Pons (tissue), 1 donor: Measurements from ENCODE around the gene HSPA6.
A peak's percentile ranks its signal among the peaks of the same experiment; 100 is the strongest.
"Not testable (repeated sequence)": the region's sequence is repeated elsewhere in the genome, so short reads cannot be mapped to it uniquely, and the experiment has no call there.

Experiments used
- DNase-seq: peaks from one replicate; pipeline ENCODE4 v3.0.0-alpha.2; 2016; ENCODE audit warnings: low spot score

Gene HSPA6

DNA sequence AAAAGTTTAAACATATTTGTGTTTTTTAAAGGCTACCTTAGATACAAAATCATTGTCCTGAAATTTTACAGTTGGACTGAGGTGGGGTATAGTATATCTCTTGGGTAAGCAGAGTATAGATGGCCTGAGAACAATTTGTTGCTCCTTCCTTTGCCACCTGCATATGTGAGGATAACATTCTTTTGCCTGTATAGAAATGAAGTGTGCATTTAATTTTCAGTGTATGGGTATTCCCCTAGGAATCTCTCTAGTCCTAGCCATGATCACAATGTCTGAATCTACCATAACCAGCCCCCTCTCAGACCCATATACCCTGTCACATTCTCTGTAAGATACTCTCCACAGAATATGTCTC lies 21.0 kb upstream of the HSPA6 start:
- no peak for DNase-seq

- peak; percentile 37 for DNase-seq
Measured at GRCh38 chr1:161505686-161506085, 18.7 kb upstream of the HSPA6 start.

DNA sequence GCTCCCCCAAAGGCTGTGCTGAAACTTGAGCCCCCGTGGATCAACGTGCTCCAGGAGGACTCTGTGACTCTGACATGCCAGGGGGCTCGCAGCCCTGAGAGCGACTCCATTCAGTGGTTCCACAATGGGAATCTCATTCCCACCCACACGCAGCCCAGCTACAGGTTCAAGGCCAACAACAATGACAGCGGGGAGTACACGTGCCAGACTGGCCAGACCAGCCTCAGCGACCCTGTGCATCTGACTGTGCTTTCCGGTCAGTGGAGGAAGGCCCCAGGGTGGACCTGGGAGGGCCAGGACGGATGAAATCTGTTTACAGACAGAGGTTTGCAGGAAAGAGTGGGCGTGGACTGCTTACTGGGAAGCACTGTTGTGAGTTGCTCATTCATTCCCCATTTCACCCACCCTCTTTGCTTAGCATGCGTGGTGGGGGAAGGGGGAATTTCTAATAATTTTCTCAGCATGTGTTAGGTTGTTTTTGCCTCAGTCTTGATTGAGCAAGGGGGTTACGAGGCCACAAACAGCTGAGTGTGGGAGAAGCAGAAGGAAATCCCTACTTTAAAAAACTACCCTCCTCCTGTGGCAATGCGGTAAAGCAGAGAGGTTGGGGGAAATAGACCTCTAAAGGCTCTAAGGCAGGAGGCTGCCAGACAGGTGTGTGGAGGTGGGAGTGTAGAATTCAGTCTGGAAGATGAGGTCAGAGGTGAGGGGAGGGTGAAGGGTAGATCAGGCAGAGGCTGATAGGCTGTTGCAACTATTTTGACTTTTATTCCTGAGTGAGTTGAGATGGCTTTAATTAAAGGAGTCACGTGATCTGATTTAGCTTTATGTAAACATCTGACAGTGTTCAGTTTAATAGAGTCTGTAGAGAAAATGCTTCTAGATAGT lies 17.8 kb upstream of the HSPA6 start:
- peak; percentile 22 for DNase-seq

DNA sequence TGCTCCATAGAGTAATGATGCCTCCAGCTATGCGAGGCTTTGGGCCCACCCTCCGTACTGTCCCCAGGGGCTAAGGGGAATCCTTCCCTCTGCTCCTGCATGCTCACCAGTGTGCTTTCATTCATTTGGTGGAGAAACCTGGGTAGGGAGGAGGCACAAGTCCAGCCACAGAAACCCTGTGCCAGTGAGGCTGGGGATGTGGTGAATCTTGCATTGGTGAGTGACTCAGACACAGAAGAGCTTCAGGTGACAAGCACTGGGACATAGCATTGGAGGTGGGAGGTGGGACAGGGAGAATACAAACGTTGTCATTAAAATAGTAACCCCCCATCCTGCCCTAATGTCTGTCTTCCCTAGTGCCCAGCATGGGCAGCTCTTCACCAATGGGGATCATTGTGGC lies 13.9 kb upstream of the HSPA6 start:
- no peak for DNase-seq

- DNase-seq: no peak
Measured at GRCh38 chr1:161511018-161511755, 13.2 kb upstream of the HSPA6 start.

DNA sequence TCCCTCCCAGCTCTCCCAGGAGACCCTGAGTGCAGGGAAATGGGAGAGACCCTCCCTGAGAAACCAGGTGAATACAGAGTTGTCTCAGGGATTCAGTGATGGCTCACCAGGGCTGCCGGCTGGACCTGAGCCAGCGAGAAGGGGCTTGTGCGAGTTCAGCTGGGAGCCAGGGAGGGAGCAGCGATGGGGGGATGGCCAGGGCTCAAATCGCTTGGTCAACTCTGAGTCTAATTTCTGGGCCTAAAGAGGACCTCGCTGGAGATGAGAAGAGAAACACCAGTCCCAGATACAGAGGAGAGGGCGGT lies 12.6 kb upstream of the HSPA6 start:
- no peak for DNase-seq

DNA sequence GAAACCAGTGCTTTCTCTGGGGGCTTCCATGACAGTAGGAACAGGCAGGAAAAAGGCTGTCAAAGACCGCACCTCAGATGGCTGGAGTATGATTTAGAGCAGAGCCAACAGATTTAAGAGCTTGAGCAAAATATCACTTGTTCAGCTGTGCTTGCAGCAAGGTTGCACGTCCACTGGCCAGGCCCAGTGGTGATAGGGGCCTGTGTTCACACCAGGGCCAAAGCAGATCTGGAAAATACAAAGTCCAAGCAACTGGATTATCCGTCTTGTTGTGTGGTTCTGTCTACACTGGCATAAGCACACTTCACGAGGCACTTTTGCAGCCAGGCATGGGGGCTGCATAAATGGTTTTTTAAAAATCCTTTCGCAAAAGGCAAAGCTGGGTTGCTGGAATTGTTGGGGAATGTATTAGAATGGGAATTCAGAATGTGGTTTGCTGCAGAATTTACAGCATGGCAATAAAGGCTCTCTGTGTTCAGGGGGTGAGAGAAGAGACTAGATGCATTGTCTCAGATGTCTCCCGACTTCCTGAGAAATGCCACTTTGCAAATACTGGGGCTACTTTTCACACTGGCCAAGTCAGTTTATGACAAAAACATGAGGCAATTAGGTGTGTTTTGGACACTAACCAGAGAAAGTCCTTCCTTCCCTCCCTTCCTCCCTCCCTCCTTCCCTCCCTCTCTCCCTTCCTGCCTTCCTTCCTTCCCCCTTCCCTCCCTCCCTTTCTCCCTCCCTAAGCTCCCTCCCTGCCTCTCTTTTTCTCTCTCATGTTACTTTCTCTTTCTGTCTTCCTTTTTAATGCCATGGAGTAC lies 11.5 kb upstream of the HSPA6 start:
- peak; percentile 74 for DNase-seq

GRCh38 chr1:161513448-161513780 lies 10.9 kb upstream of the HSPA6 start:
- not testable (repeated sequence) for DNase-seq

DNA sequence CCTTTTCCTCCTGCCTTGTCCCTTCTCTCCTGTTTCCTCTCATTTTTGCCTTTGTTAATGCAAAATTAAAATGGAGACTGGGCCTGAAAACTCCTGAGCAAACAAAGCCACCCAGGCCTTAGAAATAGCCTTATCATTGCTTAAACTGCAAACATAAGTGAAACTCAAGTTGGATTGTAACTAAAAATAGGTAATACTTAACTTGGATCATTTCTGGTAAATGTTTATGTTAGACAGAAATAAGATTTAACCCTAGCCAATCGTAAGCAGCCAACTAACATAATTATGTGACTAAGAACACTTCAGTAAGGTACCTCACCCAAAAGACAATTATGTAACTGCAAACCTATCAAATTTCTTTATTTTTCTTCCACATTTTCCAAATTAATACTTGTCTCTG lies 10.4 kb upstream of the HSPA6 start:
- not testable (repeated sequence) for DNase-seq

DNA sequence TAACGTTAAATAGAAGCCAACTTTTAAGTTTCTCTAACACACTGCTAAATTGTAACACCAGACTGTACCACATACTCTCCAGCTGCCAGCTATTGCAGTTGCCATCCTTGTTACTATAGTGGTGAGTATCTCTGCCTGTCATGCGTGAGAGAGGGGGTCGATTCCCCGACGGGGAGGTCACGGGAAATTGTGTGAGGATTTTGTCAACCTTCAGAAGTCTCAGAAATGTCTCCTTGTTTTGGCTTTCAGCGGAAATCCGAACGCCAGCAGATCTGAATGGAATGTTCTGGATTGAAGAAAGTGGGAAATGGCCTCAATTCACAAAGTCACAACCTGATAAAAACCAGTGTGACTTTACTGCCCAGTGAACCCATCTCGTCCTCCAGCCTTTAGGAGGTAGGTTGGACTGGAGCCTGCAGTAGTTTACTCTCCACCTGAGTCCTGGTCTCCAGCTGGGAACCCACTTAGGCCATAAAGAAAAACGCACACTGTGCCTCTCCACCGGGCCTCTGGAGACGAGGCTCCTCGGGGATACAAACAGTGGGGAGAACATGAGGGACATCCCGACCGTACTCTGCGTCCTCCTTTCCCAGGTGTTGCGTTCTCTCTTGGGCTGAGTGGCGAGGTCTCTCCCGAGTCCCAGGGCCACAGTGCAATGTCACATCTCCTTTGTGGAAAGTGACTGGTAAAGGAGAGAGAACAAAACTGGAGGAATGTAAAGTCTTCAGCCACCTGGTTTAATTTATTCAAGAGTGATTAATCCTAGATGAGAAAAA lies 1.1 kb upstream of the HSPA6 start:
- DNase-seq: not testable (repeated sequence)

DNA sequence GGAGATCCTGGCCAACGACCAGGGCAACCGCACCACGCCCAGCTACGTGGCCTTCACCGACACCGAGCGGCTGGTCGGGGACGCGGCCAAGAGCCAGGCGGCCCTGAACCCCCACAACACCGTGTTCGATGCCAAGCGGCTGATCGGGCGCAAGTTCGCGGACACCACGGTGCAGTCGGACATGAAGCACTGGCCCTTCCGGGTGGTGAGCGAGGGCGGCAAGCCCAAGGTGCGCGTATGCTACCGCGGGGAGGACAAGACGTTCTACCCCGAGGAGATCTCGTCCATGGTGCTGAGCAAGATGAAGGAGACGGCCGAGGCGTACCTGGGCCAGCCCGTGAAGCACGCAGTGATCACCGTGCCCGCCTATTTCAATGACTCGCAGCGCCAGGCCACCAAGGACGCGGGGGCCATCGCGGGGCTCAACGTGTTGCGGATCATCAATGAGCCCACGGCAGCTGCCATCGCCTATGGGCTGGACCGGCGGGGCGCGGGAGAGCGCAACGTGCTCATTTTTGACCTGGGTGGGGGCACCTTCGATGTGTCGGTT lies 477 bp downstream of the HSPA6 start:
- DNase-seq: not testable (repeated sequence)

DNA sequence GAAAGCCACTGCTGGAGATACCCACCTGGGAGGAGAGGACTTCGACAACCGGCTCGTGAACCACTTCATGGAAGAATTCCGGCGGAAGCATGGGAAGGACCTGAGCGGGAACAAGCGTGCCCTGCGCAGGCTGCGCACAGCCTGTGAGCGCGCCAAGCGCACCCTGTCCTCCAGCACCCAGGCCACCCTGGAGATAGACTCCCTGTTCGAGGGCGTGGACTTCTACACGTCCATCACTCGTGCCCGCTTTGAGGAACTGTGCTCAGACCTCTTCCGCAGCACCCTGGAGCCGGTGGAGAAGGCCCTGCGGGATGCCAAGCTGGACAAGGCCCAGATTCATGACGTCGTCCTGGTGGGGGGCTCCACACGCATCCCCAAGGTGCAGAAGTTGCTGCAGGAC lies 981 bp downstream of the HSPA6 start:
- DNase-seq: not testable (repeated sequence)

GRCh38 chr1:161525918-161526317 lies 1.6 kb downstream of the HSPA6 start:
- not testable (repeated sequence) for DNase-seq

DNA sequence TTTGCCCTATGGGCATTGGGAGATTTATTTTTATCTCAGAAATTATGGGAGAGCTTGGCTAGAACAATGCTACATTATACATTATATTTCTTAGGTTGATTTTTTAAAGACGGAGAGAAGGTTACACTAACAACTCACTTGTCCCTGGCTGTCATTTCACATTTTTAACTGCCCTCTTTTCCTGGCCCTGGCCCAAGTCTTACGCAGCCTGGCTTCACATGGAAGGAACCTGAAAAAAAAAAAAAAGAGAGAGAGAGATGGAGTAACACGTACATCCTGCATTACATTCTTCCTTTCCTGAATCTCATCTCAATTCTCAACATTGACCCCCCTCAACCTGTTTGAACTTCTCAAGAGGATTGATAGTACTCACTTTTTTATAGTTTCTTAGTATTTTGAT lies 4.2 kb downstream of the HSPA6 start:
- not testable (repeated sequence) for DNase-seq

DNA sequence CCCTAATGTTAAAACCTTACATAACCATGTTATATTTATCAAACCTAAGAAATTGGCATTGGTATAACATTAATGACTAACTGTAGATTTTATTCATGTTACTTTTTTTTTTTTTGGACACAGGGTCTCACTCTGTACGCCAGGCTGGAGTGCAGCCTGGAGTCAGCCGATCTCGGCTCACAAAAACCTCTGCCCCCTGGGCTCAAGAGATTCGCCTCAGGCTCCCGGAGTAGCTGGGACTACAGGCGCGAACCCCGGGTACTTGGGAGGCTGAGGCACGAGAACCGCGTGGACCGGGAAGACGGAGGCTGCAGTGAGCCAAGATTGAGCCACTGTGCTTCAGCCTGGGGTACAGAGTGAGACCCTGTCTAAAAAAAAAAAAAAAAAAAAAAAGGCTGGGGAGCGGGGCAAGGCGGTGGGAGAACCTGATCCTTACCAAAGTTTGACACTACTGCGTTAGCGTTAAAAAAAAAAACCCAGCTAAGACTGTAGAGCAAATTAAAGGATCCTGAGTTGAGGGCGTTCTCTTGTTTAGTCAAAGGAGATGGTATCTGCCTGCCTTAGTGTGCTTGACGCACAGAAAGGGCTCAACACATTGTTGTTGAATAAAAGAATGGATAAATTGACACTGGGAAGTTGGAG lies 5.2 kb downstream of the HSPA6 start:
- DNase-seq: not testable (repeated sequence)

DNA sequence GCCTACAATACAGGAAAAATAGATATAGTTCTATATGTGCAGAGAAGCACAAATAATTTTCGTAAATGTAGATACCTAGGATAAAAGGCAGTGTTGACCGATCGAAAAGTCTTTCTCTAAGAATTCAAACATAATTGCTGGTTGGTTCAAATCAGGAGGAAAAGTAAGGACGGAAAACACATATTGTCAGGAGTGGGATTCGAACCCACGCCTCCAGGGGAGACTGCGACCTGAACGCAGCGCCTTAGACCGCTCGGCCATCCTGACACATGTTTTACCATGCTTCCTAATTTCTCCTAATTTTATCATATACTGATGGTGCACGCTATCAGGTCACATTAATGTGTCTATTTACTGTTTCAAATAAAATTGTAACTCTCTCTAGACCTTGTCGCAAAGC lies 5.8 kb downstream of the HSPA6 start:
- DNase-seq: peak; percentile 76

GRCh38 chr1:161530671-161531641 lies 6.6 kb downstream of the HSPA6 start:
- DNase-seq: peak; percentile 88

- no peak for DNase-seq
Measured at GRCh38 chr1:161531986-161532643, 7.8 kb downstream of the HSPA6 start.
